ENCODE data around the gene POLL.

DNA sequence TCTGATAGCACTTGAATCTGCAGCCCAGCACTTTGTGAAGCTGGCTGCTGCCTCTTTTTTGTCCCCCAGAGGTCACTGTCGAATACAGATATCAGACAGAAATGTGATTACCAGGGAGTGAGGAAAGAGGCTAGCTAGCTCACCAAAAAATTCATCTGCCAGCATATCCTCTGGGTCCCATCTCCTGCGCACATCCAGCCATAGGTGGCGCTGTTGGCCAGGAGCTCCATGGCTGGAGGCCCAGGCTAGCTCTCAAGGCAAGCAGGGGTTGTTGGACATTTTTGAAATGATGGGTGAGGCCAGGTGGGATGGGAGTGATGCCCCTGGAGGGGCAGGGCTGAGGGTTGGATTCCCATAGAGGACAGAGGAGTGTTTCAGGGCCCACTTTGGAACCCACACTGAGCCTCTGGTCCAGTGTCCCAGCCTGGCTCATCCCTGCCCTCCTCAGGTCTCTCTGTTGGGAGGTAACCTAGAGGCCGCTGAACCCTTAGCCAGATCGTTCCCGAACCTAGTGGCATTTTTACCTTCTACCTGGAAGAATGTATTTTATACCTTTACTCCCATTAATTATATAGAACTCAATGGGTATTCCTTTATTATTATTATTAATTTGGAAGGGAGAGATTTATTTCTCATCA is 14.8 kb upstream of the POLL start:
- no peak for TF ChIP-seq SREBF2 (IDR thresholded peaks at IDR 0.05; ENCODE audit: low read length)
- TF ChIP-seq, protein P1, sequence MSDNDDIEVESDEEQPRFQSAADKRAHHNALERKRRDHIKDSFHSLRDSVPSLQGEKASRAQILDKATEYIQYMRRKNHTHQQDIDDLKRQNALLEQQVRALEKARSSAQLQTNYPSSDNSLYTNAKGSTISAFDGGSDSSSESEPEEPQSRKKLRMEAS (IDR thresholded peaks at IDR 0.05; ENCODE audit: low read depth, low read length): no peak
- TF ChIP-seq, protein P2, sequence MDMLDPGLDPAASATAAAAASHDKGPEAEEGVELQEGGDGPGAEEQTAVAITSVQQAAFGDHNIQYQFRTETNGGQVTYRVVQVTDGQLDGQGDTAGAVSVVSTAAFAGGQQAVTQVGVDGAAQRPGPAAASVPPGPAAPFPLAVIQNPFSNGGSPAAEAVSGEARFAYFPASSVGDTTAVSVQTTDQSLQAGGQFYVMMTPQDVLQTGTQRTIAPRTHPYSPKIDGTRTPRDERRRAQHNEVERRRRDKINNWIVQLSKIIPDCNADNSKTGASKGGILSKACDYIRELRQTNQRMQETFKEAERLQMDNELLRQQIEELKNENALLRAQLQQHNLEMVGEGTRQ (IDR thresholded peaks at IDR 0.05; ENCODE audit: borderline replicate concordance, low read depth, low read length): no peak
- TF ChIP-seq JUNB (IDR thresholded peaks at IDR 0.05): no peak
- TF ChIP-seq CTCF (IDR thresholded peaks at IDR 0.05 in 2 of 3, conservative IDR thresholded peaks at IDR 0.05 in 1 of 3; ENCODE audit: control insufficient read depth in 2 of 3, extremely low read depth in 1 of 3, insufficient read depth in 1 of 3, low read depth in 3 of 3, low read length in 3 of 3): peak; percentile 93 to 98 (median 96); a peak in 5 of 6 replicates
- TF ChIP-seq BMI1 (IDR thresholded peaks at IDR 0.05; ENCODE audit: borderline replicate concordance): no peak
- no peak for TF ChIP-seq POLR2A (IDR thresholded peaks at IDR 0.05; ENCODE audit: low read depth, low read length)
- TF ChIP-seq MEF2A (IDR thresholded peaks at IDR 0.05; ENCODE audit: insufficient read depth, low read depth, low read length): 0 out of 2 replicates have a peak, but pooled peaks have one; percentile 5
- no peak for TF ChIP-seq CBFB (IDR thresholded peaks at IDR 0.05; ENCODE audit: low read depth)
- no peak for TF ChIP-seq EZH2 (IDR thresholded peaks at IDR 0.05; ENCODE audit: borderline replicate concordance, control insufficient read depth, low read depth, low read length)
- no peak for TF ChIP-seq EP300 (IDR thresholded peaks at IDR 0.05; ENCODE audit: borderline replicate concordance in 1 of 2, control insufficient read depth in 1 of 2, low read depth in 2 of 2, low read length in 2 of 2)
- TF ChIP-seq BCL3 (IDR thresholded peaks at IDR 0.05; ENCODE audit: borderline replicate concordance, insufficient read depth, low read depth, low read length, poor library complexity, severe bottlenecking): no peak

Data from GM12878 (cell line).